HG02852 (cell line): ENCODE measurements around the gene SOX2.

Experiments
- ATAC-seq: cut with Tn5 transposase; IDR thresholded peaks from one replicate; pipeline ENCODE4 v1.9.1; 2021; ENCODE audit warnings: mild to moderate bottlenecking, moderate library complexity; ENCODE audit not compliant: unreplicated experiment

The SOX2 gene

GRCh38 chr3:181704421-181705085 is 7.2 kb upstream of the SOX2 start:
- no peak for ATAC-seq

DNA sequence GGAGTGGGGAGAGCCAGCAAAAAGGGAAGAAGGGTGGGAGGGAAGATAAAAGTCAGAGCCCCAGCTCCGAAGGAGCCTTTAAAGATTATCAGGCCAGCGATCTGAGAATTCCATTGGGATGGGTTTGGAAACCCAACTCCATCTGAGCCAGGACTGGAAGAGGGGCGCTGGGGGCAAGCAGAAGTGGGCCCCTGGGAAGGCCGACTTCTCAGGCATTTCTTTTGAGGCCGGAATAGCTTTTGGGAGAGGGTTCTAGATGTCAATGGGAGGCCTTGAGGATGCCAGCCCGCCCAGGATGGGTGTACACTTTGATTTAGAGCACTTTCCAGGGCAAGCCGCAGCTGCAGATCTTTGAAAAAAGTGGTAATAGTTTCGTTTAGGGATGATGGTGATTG is 6.6 kb upstream of the SOX2 start:
- no peak for ATAC-seq

DNA sequence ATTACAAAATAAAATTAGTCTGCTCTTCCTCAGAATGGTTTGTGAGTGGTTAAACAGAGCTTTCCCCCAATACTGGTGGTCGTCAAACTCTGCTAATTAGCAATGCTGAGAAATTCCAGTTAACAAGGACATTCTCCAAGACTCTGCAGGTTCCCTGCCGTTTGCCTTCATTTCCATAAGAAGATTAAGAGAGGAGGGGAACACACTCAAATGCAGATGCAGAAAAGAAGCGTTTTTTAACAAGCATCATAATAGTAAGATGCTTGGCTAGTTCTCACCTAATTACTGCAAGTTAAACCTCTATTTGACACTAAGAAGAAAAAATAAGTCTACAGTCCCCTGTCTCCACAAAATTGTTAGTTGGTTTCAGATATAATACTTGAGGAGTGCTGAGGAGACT is 3.7 kb upstream of the SOX2 start:
- no peak for ATAC-seq

GRCh38 chr3:181709537-181710279 is 2.0 kb upstream of the SOX2 start:
- peak; percentile 55 for ATAC-seq

DNA sequence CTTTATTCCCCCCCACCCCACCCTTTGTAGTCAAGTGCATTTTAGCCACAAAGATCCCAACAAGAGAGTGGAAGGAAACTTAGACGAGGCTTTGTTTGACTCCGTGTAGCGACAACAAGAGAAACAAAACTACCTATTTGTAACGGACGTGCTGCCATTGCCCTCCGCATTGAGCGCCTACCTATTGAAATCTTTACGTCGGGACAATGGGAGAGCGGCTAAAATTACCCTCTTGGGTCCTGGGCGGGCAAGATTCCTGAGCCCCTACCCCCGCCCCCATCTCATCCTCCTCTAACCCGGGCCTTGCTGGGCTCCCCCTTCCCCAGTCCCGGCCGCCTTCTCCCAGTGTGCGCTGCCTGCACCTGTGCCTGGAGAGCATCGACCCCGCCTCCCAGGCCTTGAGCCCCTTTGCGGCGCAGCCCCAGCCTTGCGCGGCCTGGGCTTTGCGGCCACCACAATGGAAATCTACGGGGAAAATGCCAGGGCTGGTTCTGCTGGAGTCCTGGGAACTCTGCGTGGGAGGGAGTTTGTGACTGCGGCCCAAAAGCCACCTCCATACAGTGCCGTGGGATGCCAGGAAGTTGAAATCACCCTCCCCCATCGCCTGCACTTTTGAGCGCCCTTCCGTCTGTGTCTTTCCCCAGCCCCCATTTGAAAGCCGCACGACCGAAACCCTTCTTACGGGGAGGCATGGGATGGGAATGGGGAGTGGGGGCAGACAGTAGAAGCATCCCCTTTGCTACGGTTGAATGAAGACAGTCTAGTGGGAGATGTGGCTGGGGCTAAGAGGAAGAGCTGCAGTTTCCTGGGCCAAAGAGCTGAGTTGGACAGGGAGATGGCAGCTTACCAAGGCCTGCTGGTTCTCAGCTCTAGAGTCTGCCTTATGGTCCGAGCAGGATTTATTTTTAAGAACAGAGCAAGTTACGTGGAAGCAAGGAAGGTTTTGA is 1.1 kb upstream of the SOX2 start:
- ATAC-seq = no peak

DNA sequence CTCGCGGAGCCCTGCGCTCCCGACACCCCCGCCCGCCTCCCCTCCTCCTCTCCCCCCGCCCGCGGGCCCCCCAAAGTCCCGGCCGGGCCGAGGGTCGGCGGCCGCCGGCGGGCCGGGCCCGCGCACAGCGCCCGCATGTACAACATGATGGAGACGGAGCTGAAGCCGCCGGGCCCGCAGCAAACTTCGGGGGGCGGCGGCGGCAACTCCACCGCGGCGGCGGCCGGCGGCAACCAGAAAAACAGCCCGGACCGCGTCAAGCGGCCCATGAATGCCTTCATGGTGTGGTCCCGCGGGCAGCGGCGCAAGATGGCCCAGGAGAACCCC is 464 bp downstream of the SOX2 start:
- no peak for ATAC-seq

DNA sequence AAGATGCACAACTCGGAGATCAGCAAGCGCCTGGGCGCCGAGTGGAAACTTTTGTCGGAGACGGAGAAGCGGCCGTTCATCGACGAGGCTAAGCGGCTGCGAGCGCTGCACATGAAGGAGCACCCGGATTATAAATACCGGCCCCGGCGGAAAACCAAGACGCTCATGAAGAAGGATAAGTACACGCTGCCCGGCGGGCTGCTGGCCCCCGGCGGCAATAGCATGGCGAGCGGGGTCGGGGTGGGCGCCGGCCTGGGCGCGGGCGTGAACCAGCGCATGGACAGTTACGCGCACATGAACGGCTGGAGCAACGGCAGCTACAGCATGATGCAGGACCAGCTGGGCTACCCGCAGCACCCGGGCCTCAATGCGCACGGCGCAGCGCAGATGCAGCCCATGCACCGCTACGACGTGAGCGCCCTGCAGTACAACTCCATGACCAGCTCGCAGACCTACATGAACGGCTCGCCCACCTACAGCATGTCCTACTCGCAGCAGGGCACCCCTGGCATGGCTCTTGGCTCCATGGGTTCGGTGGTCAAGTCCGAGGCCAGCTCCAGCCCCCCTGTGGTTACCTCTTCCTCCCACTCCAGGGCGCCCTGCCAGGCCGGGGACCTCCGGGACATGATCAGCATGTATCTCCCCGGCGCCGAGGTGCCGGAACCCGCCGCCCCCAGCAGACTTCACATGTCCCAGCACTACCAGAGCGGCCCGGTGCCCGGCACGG is 991 bp downstream of the SOX2 start:
- ATAC-seq = no peak

DNA sequence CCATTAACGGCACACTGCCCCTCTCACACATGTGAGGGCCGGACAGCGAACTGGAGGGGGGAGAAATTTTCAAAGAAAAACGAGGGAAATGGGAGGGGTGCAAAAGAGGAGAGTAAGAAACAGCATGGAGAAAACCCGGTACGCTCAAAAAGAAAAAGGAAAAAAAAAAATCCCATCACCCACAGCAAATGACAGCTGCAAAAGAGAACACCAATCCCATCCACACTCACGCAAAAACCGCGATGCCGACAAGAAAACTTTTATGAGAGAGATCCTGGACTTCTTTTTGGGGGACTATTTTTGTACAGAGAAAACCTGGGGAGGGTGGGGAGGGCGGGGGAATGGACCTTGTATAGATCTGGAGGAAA is 1.5 kb downstream of the SOX2 start:
- ATAC-seq = no peak

- ATAC-seq = no peak
Observed at GRCh38 chr3:181713676-181714612, 2.2 kb downstream of the SOX2 start.

GRCh38 chr3:181715571-181716340 is 4.0 kb downstream of the SOX2 start:
- no peak for ATAC-seq

- ATAC-seq = no peak
Observed at GRCh38 chr3:181716966-181717365, 5.2 kb downstream of the SOX2 start.

DNA sequence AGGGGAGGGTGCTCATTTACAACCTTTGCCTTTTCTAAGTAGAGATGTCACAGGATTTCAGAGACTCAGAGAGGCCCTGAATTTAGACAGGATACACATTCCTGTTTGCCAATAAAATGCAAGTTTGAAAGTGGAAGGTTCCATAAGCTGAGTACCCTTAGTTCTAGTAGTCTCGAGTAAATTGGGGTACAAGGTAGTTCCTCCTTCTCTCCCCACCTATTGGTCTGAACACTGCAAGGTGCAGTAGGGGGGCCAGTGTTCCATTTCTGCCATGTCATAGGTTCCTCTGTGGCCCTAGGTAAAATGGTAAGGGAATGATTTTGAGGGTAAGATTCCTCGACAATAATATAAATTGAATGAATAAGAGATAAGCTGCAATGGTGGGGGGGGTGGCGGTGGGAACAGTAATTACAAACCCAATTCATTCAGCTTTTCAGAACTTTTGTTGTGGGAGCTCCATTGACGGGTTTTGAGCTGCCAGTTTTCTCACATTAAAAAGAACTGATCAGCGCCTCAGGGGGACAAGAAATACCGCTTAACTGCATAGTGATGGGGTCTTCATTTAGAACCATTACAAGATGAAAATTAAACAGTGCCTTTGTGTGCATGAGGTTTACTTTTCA is 5.9 kb downstream of the SOX2 start:
- no peak for ATAC-seq

GRCh38 chr3:181718369-181718768 is 6.6 kb downstream of the SOX2 start:
- no peak for ATAC-seq

GRCh38 chr3:181718987-181719911 is 7.5 kb downstream of the SOX2 start:
- no peak for ATAC-seq

DNA sequence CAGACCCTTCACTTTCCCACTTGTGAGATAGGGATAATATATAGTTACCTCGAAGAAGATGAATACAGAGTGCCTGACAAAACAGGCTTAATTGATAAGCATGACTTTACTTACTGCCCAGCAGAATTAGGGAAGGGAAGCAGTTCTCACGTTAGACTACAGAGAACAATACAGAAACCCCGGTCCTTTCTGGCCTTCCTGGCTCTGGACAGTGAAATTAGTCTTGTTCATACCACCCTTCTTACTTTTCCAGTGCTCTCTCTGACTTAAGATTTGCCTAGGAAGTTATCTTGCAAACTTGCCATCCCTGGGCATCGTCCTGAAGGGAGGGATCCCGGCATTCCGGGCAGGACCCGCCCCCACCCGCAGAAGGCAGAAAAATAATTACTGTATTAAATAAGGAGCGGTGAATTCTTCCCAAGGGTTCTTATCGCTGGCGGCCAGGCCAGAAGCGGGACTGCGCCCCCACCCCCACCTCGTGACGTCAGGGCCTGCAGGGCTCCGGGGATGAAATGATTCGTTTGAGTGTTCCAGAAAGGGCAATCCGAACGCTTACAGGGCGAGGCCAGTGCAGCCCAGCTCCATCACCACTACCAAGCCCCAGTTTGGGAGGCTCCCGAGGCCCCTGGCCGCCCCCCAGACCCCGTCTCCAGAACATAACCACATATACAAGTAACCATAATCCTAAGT is 8.4 kb downstream of the SOX2 start:
- no peak for ATAC-seq

- ATAC-seq = no peak
Observed at GRCh38 chr3:181721046-181721875, 9.5 kb downstream of the SOX2 start.
